ENCODE measurements around the gene PPBP.

GRCh38 chr4:73976716-73977115 lies 11.3 kb downstream of the PPBP start:
- TF ChIP-seq POLR2A (IDR thresholded peaks at IDR 0.05) (no peak), CTCF (IDR thresholded peaks at IDR 0.05) (no peak), POLR2AphosphoS5 (IDR thresholded peaks at IDR 0.05) (no peak)
